Measurements from ENCODE around the gene SPATS2.
A peak's percentile ranks its signal among the peaks of the same experiment; 100 is the strongest.

Gene SPATS2

DNA sequence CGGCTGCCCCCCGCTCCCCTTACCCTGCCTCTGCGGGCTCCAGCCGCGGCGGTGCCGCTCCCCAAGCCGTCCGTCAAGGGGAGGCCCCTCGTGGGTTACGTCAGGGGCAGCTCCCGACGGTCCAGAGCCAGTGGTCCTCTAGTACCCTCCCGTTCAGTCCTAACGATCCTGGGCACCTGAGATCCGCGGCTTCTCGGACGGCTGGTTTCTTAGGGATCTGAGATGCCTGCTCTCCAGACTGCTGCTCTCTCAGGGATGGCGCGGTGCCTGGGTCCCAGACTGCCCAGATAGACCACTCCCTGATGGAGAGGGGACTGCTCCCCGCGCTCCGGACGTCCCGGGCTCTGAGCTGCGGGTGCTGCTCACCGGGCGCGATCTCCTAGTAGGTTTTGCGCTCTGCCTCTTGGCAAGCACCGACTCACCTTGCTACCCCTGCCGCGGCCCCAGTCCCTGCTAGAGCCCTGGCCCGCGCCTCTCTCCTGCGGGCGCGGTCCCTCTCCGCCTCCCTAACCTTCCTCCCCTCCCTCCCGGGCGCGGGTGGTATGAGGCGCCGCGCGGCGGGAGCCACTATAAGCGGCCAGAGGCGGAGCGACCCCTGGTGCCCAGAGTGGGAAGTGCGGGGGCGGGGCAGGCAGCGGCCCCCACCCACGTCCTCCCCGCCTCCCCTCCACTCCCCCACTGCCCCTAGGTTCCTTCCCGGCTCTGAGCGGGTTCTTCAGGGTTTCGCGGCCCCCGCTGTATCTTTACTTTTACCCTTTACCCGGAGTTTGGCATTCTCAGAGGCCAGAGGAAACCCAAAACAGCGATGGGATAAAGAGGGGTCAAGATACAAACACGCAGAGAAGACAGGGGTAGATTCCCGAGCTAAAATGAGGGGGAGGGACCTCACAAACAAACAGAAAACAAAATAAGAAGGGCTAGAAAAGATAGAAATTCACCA lies 30.3 kb upstream of the SPATS2 start, which contains the start of gene C1QL4:
TSS of gene C1QL4 (minus strand) at position 544 of the 940 bp plus-strand sequence. CDS start 711 bp downstream, outside the sequence.
- peak; percentile 63 to 69 for DNase-seq

DNA sequence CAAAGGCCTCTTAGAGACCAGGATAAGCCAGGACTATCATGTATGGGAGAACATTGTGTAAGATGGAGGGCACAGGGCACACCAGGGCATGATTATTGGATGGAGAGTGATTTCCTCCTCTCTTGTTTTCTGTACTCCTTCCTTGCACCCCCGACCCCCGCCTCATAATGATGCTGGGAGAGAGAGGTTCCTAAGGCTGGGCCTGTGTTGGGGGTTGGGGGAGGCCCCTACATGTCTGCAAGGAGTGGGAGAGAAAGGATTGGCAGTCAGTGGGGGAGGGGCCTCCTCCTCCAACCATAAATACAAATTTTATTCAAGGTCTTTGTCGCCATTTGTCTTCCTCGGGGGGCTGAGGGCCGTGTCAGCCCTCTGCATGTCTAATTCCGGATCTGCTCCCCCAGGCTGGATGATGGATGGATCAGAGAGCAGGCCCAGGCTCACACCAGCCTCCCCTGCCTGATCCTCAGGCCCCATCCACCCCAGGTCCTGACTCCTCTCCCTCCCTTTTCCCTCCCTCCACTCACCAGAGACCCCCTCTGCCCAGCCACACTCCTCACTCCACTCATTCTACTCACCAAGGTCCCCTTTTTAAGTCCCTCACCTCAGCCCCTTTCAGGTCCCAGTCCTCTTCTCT lies 28.3 kb upstream of the SPATS2 start:
- DNase-seq: no peak

DNA sequence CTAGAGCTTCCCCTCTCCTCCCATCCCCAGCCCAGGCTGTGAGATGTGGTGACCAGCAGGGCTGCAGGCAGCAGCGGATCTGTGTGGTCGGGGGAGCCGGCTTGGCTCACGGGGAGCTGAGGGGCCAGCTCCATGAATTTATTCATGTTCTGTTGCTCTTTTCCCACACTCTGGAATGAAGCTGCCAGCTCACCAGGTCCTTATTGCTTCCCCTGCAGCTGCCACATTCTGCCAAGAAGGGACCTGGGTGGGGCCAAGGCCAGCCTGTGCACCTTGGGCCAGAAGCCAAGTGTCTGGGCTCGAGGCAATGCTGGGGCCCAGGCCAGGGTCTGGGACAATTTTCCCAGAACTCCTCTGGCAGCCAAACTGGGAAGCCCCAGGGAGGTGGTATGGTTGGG lies 27.8 kb upstream of the SPATS2 start:
- DNase-seq: no peak

DNA sequence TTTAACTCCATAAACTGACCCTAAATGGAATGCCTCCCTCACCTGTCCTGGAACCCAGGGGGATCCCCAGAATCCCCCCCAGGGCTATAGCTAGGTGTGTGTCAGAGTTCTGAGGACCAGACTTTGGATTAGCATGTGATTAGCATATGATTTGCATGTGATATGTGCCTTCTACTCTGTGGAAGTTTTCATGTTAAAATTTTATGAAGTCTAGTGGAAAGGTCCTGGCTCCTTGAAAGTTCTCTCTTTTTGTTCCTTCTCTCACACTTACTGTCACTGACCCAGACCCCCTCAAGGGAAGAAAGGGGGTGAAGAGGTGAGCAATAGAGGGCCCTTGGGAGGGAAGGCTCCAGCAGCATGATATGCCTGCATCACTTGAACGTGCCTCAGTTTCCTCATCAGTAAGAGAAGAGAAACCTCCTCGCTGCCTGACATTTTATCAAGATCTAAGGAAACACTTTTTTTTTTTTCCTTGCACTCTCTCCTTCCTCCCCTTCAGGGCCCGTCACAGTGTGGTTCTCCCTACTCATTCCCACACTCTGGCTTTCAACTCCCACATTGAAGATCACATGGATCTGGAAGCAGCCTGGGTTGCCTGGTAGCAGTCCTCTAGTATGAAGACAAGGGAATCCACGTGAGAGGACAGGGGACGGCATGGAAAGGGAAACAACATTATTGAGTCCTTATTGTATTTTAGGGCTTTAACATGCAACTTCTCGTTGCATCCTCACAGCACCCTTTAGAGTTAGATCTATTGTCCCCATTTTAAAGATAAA lies 27.0 kb upstream of the SPATS2 start:
- DNase-seq: no peak

DNA sequence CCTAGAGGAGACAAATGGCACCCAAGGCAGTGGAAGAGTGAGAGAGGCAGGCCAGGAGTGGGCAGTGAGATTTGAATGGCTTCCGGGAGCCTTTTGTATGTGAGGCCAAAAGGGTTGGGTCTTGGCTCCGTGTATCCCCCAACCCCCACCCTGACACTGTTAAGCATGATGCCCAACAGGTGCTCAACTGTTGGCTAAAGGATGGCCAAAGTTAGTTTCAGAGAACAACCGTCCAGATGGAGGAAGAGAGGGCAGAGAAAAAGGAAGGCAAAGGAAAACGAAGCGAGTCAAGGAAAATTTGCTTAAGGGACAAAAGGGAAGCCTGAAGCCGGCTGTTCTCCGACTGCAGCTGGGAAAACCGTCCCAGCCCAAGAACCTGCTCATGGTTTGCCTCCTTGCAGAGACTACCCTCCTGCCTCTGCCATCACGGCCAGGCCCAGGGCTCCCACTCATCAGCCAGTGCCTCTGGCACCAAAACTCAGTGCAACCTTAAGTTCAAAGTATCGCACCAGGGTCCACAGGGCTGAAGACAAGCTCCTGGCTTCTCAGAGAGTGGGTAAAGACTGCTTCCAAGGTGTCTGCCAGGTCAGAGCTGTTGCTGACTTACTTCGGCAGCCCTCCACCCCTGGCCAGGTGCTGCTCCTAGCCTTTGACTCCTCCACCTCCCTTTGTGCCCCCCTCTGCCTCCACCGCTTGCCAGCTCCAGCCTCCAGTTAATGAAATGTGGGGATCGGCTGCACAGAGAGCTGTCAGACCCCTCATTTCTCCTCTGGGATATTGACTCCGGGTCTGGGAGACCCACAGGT lies 26.1 kb upstream of the SPATS2 start:
- DNase-seq: no peak

DNA sequence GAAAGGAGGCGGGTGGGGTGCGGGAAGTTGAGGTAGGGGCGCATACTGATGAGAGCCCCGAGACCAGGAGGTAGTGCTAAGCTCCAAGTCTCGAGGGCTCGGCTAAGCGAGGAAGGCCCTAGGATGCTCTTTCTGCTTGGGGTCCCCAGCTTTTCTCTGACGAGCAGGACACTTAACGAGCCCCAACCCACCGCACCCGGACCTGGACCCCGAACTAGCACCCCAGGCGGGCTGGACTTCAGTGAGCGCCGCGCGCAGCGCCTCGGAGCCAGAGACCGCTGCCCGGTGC lies 25.5 kb upstream of the SPATS2 start:
- no peak for DNase-seq

DNA sequence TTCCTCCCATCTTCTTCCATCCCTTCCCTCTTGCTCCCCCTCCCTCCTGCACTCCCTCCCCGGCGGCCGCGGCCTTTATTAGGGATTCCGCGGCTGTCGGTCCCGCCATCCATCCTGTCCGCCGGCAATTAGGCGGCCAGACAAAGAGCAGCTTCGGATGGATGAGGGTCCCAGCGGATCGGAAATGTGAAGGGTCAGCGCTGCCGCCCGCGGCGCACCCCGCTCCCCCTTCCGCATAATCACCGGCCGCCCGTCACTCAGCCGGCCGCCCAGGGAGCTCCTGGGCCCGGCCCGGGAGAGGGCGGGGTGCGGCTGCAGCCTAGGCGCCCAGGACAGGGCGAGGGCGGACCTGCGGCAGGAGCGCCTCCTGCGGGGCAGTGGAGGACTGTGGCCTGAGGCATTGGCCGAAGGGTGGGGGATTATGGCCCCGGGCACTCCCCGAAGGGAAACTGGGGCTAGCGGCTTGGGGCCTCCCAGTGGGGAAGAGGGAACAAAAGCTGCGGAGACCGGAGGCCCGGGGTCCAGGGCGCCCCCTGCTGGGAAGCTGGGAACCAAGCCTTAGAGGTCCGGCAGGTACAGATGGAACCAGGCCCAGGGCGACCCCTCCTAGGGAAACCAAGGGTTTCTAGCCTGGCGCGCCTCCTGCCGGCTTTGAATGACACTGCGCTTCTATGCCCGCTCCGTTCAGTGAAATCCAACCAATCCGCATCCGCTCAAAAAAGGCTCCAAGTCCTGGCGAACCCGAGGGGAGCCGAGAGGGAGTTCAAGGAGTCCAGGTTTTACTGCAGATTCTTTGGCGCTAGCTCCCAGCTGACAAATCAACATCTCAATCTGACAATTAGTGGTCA lies 25.0 kb upstream of the SPATS2 start:
- DNase-seq: peak; percentile 60 to 63

DNA sequence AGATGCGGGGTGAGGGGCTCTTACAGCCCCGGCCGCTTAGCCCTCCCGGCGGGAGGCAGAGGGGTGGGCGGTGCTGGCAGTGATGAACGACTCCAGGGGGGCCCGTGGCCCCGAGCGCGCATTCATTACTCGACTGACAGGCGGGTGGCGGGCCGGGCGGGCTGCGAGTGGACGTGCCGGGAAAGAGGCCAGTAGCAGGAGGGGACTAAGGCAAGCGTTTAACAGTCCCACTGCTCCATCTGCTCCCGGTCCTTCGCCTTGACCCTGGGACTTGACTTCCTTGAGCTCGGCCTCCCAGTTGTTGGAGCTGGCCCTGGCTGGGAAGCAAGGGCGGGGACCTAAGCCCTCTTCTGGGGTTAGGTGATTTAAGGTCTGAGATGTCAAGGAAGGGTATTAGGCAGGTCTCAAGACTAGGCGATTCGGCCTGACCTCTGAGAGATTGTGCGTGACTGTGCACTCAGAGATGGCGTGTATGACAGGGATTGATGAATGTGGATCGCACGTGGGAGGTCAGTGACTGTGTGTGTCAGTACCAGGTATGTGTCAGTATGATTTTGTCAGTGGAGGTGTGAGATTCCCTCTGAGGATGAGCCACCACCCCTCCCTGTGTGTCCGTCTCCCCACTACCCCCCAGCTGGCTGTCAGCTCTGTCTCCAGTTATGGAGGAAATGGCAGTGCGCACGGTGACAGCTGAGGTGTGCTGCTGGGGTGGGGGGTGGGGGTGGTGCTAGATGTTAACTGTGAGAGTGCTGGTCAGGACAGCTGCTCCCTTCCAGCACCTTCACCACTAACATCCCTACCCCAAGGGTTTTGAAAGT lies 24.1 kb upstream of the SPATS2 start:
- no peak for DNase-seq

DNA sequence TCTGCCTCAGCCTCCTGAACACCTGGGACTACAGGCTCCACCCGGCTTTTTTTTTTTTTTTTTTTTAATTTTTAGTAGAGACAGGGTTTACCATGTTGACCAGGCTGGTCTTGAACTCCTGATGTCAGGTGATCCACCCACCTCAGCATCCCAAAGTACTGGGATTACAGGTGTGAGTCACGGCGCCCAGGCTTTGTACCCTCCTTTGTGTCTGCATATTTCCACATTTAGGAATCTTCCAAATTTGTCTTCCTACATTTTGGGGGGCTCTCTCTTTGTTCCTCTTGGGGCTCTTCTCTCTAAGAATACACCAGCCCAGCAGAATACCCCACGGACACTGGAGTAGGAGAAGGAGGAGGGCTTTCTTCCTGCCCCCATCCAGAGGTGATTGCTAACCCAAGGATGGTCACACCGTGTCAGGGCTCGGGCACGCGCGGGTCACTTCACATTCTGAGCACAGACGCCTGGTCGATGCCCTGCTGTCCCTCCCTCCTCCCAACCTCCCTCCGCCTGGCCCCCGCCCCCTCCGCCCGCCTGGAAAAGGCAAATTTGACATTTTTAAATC lies 22.7 kb upstream of the SPATS2 start:
- no peak for DNase-seq

DNA sequence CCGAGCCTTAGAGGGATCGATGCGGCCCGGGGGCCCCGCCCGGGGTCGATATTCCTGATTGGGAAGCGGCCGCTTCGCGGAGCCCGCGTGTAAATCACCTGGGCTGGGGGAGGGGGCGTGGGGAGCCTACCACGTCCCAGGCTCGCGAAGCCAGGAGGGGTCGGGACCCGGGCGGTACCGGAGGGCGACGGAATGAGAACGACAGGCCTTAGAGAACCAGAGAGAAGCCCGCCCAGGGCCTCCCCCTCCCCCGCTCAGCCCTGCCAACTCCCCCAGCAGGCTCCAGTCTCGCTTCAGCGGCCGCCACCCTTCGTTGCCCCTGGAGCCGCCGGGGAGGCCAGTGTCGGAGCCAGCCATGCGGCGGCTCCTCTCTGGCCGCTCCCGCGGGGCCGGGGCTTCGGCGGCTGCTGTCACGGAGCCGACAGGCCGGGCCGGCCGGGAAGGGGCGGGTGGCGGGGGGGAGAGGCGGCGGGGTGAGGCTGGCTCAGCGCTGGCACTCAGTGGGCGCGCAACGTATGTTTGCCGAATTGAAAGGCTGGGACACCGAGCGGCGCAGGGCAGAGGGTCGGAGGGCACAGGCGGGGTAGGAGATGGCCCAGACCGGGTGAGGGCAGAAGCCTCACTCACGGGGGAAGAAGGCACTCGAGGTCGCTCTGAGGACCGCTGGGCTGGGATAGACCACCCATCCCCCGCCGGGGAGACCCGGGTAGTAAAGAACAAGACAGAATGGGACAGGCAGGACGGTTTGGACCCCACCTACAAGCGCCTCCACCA lies 22.0 kb upstream of the SPATS2 start:
- no peak for DNase-seq

DNA sequence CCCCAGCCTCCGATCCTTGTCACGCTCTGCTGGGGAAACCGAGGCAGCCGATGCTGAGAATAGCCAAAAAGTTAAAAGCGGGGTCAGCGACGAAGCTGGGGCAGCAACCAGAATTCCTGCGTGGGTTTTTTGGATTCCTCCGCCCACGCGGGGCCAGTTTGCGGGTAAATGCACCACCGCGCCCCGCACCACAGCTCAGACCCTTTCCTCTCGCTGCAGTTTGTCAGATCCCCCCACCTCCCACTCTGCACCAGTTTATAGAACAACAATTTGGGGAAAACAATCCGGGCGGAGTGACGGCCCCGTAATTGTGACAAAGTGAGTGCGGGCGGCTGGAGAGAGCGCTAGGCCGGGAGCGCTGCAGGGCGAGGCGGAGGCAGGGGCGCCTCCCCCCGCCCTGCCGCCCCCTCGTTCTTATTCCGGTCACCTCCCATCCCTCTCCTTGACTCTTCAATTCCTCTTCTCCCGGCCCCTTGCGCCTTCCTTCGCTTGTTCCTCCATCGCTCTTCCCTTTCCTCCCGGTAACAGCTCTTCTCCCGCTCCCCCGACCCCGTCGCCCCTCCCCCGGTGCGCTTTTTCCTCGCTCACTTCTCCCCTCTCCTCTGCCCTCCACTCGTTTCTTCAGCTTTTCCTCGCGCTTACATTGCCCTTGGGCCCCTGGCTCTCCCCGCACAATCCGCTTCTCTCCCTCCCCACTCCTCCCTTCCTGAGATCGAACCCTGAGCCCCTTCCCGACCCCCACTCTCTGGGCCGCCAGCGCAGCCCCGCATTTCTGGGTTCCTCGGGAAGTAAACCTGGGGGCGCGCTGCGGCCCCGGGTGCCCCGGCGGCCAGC lies 21.2 kb upstream of the SPATS2 start:
- DNase-seq: no peak

DNA sequence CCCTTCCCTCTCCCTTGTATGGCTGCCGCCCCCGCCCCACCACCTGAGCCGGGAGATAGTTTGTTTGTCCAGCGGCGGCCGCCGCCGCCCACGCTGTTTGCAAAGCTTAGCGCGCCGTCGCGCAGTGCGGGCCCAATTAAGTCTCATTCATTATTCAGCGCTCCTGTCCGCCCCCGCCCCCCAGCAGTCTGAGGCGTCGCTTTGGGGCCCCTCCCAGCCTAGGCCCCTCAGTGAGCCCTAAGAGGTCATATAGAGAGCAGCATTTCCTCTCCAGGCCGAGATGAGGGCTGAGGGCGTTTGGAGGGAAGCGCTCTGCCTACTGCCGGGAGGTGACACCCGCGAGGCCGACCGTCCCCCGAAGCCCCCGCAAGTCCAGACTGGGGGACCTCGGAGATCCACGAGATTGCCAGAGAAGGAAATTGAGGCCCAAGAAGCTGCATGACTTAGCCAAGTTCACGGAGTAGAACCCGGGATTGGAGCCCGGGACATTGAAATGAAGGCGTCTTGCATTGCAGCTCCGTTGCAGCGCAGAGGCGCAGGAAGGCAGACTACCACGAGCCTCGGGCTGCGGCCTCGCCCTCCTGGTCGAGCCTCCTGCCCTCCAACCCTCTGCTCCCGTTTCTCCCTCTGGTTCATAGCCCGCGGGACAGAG lies 20.5 kb upstream of the SPATS2 start, which contains the start of gene DNAJC22:
TSS of gene DNAJC22 (plus strand) at position 230 of the 652 bp plus-strand sequence. CDS start 1,985 bp downstream, outside the sequence.
- DNase-seq: no peak

DNA sequence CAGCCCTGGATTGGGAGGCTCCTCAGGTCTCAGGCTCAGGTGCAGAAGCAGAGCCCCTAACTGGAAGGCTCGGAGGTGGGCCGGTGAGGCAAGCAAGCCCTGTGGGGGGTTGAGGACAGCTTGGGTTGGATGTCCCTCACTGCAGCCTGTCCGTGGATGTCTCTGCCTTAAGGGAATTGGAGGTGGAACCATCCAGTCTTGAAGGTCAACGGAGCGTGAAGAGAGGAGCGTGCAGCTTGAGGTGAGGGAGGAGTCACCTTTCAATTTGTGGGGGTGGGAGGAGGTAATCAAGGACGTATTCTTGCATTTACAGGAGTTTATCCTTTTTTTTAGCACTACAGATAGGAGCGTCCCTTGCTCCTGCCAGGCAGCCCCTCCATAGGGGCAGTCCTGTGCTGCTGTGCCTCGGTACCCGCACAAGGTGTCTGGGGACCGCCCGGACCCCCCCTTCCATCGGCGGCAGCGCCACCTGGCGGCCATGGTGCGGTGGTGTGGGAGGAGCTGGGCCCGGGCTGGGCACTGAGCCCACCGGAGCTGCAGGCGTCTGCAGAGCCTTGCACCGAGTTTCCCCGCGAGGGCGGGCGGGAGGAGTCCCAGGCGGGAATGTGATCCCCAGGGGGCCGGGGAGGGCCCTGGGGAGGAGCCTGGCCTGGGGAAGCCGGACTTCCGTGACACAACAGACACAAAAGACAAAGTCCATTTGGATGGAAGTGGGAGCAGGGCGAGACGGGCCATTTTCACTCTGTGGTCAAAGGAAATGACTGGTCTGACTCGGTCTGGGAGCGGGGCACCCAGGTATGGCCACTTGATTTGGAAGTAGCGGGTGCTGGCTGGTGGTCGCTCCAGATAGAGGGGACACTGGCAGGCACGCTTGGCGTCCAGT lies 19.7 kb upstream of the SPATS2 start:
- DNase-seq: peak; percentile 16 to 39

DNA sequence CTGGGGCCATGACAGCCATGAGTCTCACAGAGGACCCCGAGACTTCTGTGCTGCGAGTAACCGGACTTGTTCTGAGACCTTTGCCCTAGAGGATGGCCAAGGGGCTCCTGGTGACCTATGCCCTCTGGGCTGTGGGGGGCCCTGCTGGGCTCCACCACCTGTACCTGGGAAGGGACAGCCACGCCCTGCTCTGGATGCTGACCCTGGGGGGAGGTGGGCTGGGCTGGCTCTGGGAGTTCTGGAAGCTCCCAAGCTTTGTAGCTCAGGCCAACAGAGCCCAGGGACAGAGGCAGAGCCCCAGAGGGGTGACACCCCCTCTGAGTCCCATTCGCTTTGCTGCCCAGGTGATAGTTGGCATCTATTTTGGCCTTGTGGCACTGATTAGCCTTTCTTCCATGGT lies 18.5 kb upstream of the SPATS2 start:
- DNase-seq: no peak

DNA sequence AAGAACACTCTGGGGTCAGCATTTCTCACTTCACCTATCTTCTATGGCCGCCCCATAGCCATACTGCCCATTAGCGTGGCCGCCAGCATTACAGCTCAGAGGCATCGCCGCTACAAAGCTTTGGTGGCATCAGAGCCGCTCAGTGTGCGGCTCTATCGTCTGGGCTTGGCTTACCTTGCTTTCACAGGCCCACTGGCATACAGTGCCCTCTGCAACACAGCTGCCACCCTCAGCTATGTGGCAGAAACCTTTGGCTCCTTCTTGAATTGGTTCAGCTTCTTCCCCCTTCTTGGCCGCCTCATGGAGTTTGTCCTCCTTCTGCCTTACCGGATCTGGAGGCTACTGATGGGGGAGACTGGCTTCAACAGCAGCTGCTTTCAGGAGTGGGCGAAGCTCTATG lies 18.0 kb upstream of the SPATS2 start:
- no peak for DNase-seq

DNA sequence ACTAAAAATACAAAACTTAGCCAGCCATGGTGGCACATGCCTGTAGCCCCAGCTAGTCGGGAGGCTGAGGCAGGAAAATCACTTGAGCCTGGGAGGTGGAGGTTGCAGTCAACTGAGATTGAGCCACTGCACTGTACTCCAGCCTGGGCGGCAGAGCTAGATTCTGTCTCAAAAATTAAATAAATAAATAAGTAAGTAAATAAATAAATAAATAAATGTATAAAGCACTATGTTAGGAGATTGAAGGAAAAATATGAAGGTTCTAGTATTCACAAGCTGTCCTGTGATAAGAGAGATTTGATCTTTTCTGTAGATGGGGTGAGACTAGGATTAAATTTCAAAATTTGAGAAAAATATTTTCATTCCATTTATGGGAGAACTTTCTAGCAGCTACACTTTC lies 14.9 kb upstream of the SPATS2 start:
- DNase-seq: no peak

DNA sequence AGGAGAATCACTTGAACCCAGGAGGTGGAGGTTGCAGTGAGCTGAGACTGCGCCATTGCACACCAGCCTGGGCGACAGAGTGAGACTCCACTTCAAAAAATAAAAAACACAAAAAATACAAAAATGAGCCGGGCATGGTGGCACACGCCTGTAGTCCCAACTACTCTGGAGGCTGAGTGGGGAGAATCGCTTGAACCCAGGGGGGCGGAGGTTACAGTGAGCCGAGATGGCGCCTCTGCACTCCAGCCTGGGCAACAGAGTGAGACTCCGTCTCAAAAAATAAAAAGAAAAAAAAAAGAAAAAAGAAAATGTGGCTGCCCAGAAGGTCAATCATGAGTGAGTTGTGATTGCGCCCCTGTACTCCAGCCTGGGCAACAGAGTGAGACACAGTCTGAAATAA lies 11.3 kb upstream of the SPATS2 start:
- no peak for DNase-seq

Measured in bone marrow (tissue), 2 donors.